Measurements from ENCODE around the gene KRTAP5-1. TPM values are rescaled to one million over a fixed set of nuclear protein-coding genes. Genes with fewer than 3 reads are reported as not detected.

Gene KRTAP5-1
- total RNA-seq, 1 experiment from 2014 or later = not detected

GRCh38 chr11:1567052-1567720 lies 17.9 kb downstream of the KRTAP5-1 start:
- TF ChIP-seq CTCF (IDR thresholded peaks at IDR 0.05 in 2 of 3, conservative IDR thresholded peaks at IDR 0.05 in 1 of 3; ENCODE audit: borderline replicate concordance in 1 of 3, insufficient read depth in 1 of 3, low read depth in 2 of 3, low read length in 2 of 3) (no peak), EZH2phosphoT487 (IDR thresholded peaks at IDR 0.05; ENCODE audit: borderline replicate concordance) (no peak), EGR1 (IDR thresholded peaks at IDR 0.05; ENCODE audit: low read depth) (no peak), SRF (IDR thresholded peaks at IDR 0.05; ENCODE audit: low read depth) (no peak), POLR2AphosphoS5 (IDR thresholded peaks at IDR 0.05; ENCODE audit: low read depth, low read length) (no peak), CBX3 (IDR thresholded peaks at IDR 0.05; ENCODE audit: low read depth) (no peak), MAX (IDR thresholded peaks at IDR 0.05) (no peak), FOSL1 (IDR thresholded peaks at IDR 0.05; ENCODE audit: low read depth) (no peak), EZH2 (IDR thresholded peaks at IDR 0.05) (no peak), POLR2A (IDR thresholded peaks at IDR 0.05; ENCODE audit: borderline replicate concordance, extremely low read depth, insufficient read depth, insufficient read length) (no peak), RAD21 (IDR thresholded peaks at IDR 0.05; ENCODE audit: low read depth) (no peak), YY1 (IDR thresholded peaks at IDR 0.05; ENCODE audit: extremely low read depth, insufficient replicate concordance, low read depth, low read length) (no peak), SP1 (IDR thresholded peaks at IDR 0.05; ENCODE audit: low read depth) (no peak), SIN3A (IDR thresholded peaks at IDR 0.05; ENCODE audit: low read depth) (no peak)
- DNase-seq (ENCODE audit: low read depth, low spot score) (no peak), ATAC-seq (no peak)
- ChIA-PET RAD21 (ENCODE audit: low non-redundant PET in 1 of 2, low total read pairs in 2 of 2, uncharacterized antibody in 2 of 2, unreplicated experiment in 2 of 2) (no interaction called here), POLR2A (no interaction called here), CTCF (interaction anchor here (1.4 kb wide), 1 partner anchor 21 kb away, joined by 4 read pairs; no protein-coding TSS in a partner anchor)
- Histone ChIP-seq H3K9ac (ENCODE audit: low read length) (no peak overlapping the region), H3K4me1 (ENCODE audit: control insufficient read depth in 1 of 2, insufficient read depth in 2 of 2, low read length in 2 of 2) (peaks cover 2 to 8% of the 10 kb centered on the region in 2 experiments; a peak in 1 of 4 replicates), H3K36me3 (ENCODE audit: control insufficient read depth in 1 of 2, insufficient read depth in 2 of 2, low read length in 2 of 2) (no peaks in the 10 kb centered on the region; a peak in 1 of 4 replicates), H3K4me2 (ENCODE audit: low read length) (no peak overlapping the region), H2AFZ (ENCODE audit: low read depth, low read length, poor library complexity, severe bottlenecking) (no peak overlapping the region), H3K9me3 (ENCODE audit: control insufficient read depth in 1 of 2, insufficient read depth in 1 of 2, low read depth in 1 of 2, low read length in 2 of 2) (no peaks in the 10 kb centered on the region), H3K27me3 (ENCODE audit: insufficient read depth, low read length) (no peaks in the 10 kb centered on the region), H3K27ac (ENCODE audit: low read depth, low read length) (no peak overlapping the region), H3K4me3 (replicated peaks in 1 of 2; ENCODE audit: low read depth in 1 of 2, low read length in 2 of 2) (no peak overlapping the region), H4K20me1 (ENCODE audit: insufficient read depth) (no peaks in the 10 kb centered on the region), H3K9me2 (ENCODE audit: insufficient read depth) (no peaks in the 10 kb centered on the region), H3K79me2 (ENCODE audit: insufficient read depth, low read length) (peaks cover 3% of the 10 kb centered on the region; the same call in 1 of the 2 replicates)
- BruUV-seq (replicated peaks) = no TSS peak
- intact Hi-C loops (cut with micrococcal nuclease) = no loop called here

All from HCT116 (cell line).